MCF 10A (cell line): ENCODE data around the gene NES. TPM values are rescaled to one million over a fixed set of nuclear protein-coding genes. Genes with fewer than 3 reads are reported as not detected.

Source experiments
- BruUV-seq: library from RNA; stranded (reverse); fragments of 400-500 nt; replicated peaks from 2 replicates; lab custom pipeline; 2021; lab: Mats Ljungman, UMichigan
- CTCF ChIA-PET: fragments of 300-600 bp; sonication (Branson Sonifier 250); formaldehyde crosslinking; extraction: SDS; loops from one replicate; lab custom pipeline; 2021; ENCODE audit warnings: antibody characterized with exemption, inconsistent platforms; lab: Yijun Ruan, JAX
- POLR2A ChIA-PET: fragments of 300-600, 350-650 bp; sonication (Branson Sonifier 250); formaldehyde crosslinking; extraction: SDS; loops from one replicate; lab custom pipeline; 2020; ENCODE audit warnings: antibody characterized with exemption, inconsistent platforms; lab: Yijun Ruan, JAX
- DNase-seq: peaks from one replicate; pipeline ENCODE4 v3.0.0-alpha.2; 2018; ENCODE audit not compliant: unreplicated experiment
- H3K27ac Mint-ChIP-seq: one replicate; pipeline ENCODE4 v1.8.0; 2022; ENCODE audit warnings: mild to moderate bottlenecking, low read depth, mixed read lengths; ENCODE audit not compliant: unreplicated experiment
- H3K27me3 Mint-ChIP-seq: one replicate; pipeline ENCODE4 v1.8.0; 2022; ENCODE audit warnings: mixed read lengths; ENCODE audit not compliant: insufficient read depth, unreplicated experiment
- H3K36me3 Mint-ChIP-seq: one replicate; pipeline ENCODE4 v1.8.0; 2022; ENCODE audit warnings: mild to moderate bottlenecking, moderate library complexity, mixed read lengths; ENCODE audit not compliant: insufficient read depth, unreplicated experiment
- H3K4me1 Mint-ChIP-seq: one replicate; pipeline ENCODE4 v1.8.0; 2022; ENCODE audit warnings: mixed read lengths; ENCODE audit not compliant: insufficient read depth, unreplicated experiment
- H3K4me3 Mint-ChIP-seq: one replicate; pipeline ENCODE4 v1.8.0; 2022; ENCODE audit warnings: mild to moderate bottlenecking, moderate library complexity, mixed read lengths; ENCODE audit not compliant: unreplicated experiment
- H3K9me3 Mint-ChIP-seq: one replicate; pipeline ENCODE4 v1.8.0; 2022; ENCODE audit warnings: mixed read lengths; ENCODE audit not compliant: unreplicated experiment
- CTCF ChIP-seq: fragments of 200-600 bp; IDR thresholded peaks from one replicate; pipeline ENCODE4 v1.8.0; 2022; ENCODE audit warnings: antibody characterized with exemption, mild to moderate bottlenecking; ENCODE audit not compliant: unreplicated experiment
- intact Hi-C: fragments of 100-400 bp; cut with micrococcal nuclease; formaldehyde crosslinking; loops from 2 replicates; pipeline ENCODE4 v1.14.1; 2022
- total RNA-seq: library from RNA; stranded (reverse); gene quantifications from 2 replicates; pipeline ENCODE4 v1.2.3, GENCODE V29; 2022

The NES gene
- total RNA-seq, 1 experiment from 2014 or later: not detected

- Mint-ChIP-seq H3K9me3 (no peaks in the 10 kb centered on the region), H3K36me3 (no peaks in the 10 kb centered on the region), H3K4me1 (peaks cover 15% of the 10 kb centered on the region), H3K4me3 (no peak within 1 kb of the TSS), H3K27me3 (peaks cover 54% of the 10 kb centered on the region), H3K27ac (no peak within 1 kb of the TSS)
- CTCF ChIA-PET: interaction anchor here (0.6 to 20.9 kb wide), 24 partner anchors 8 to 450 kb away, joined by 3 to 396 read pairs (median 5); no protein-coding TSS in a partner anchor
- TF ChIP-seq CTCF: peak; percentile 51
- intact Hi-C loops: no loop called here
- peak; percentile 57 for DNase-seq
- POLR2A ChIA-PET: interaction anchor here (0.9 to 1.2 kb wide), 2 partner anchors 25 to 37 kb away, joined by 3 read pairs; no protein-coding TSS in a partner anchor
- no TSS peak for BruUV-seq
These were observed 58.2 kb downstream of the NES start, which contains the start of gene HAPLN2 for GRCh38 chr1:156618853-156619581. TSS of gene HAPLN2 (plus strand) at chr1:156619415. CDS start at chr1:156623491, 4,076 bp downstream.

Other genes with a start within 250 kb of the NES start
- gene MEF2D, start 176.6 kb downstream of the NES start, total RNA-seq: 113 and 131 TPM in 2 replicates
- gene IQGAP3, start 104.8 kb downstream of the NES start, total RNA-seq: 36.4 and 48.3 TPM in 2 replicates
- not detected in 2 replicates for gene TTC24, start 97.7 kb downstream of the NES start, total RNA-seq
- 141 and 155 TPM in 2 replicates for gene NAXE, start 85.6 kb downstream of the NES start, total RNA-seq
- gene GPATCH4, start 75.9 kb downstream of the NES start, total RNA-seq: 67.3 and 107 TPM in 2 replicates
- gene HAPLN2, start 58.0 kb downstream of the NES start, total RNA-seq: not detected in 2 replicates
- 0.37 TPM in 1 of 2 replicates, not detected in the other for gene BCAN, start 35.3 kb downstream of the NES start, total RNA-seq
- 0.98 and 1.9 TPM in 2 replicates for gene CRABP2, start 28.2 kb upstream of the NES start, total RNA-seq
- 46.0 and 68.9 TPM in 2 replicates for gene METTL25B, start 51.1 kb upstream of the NES start, total RNA-seq
- 49.9 and 57.5 TPM in 2 replicates for gene ISG20L2, start 51.4 kb upstream of the NES start, total RNA-seq
- 233 and 261 TPM in 2 replicates for gene MRPL24, start 63.7 kb upstream of the NES start, total RNA-seq
- 679 and 707 TPM in 2 replicates for gene HDGF, start 74.3 kb upstream of the NES start, total RNA-seq
- gene PRCC, start 90.1 kb upstream of the NES start, total RNA-seq: 112 and 131 TPM in 2 replicates
- 19.2 and 27.9 TPM in 2 replicates for gene SH2D2A, start 139.4 kb upstream of the NES start, total RNA-seq
- not detected in 2 replicates for gene INSRR, start 181.7 kb upstream of the NES start, total RNA-seq
- gene NTRK1, start 183.5 kb upstream of the NES start, total RNA-seq: 0.15 and 0.33 TPM in 2 replicates
- 6.5 and 8.8 TPM in 2 replicates for gene PEAR1, start 216.3 kb upstream of the NES start, total RNA-seq
- not detected in 2 replicates for gene LRRC71, start 243.2 kb upstream of the NES start, total RNA-seq